Stimulated activated CD8-positive, alpha-beta memory T cell treated with anti-CD3 and anti-CD28 coated beads, Interleukin-7, amount 100 ng/mL, for 48 hours (primary cell): ENCODE measurements around the gene SNCG.
"Not testable (repeated sequence)": the region's sequence is repeated elsewhere in the genome, so short reads cannot be mapped to it uniquely, and the experiment has no call there.

Experiments used
- DNase-seq, 2 donors: peaks; one replicate each; pipeline ENCODE4 v3.0.0-alpha.2; 2020; ENCODE audit warnings: low read depth in 1 of 2; ENCODE audit errors: extremely low read depth in 1 of 2

SNCG gene

DNA sequence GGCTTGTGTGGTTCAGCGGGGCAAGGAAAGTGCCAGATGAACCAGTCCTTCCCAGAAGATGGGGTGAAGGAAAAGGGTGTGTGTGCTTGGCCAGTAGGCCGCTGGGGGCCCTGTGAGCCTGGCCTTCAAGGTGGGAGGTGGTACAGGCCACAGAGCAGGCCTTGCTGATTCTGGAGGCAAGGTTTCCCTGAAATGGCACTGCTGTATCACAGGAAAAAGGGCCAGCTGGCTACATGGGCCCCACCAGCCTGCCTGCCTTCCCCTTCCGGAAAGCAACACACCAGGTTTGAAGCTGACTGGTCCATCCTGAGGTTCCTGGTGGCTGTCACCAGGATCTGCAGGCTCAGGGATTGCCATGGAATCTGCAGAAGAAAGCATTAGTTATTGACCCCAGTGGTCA, 13.5 kb upstream of the SNCG start:
- no peak for DNase-seq

- DNase-seq: no peak
These were observed 12.8 kb upstream of the SNCG start for GRCh38 chr10:86945361-86946212.

GRCh38 chr10:86946213-86947155, 11.9 kb upstream of the SNCG start:
- no peak for DNase-seq

GRCh38 chr10:86947806-86948205, 10.6 kb upstream of the SNCG start:
- not testable (repeated sequence) for DNase-seq

GRCh38 chr10:86950349-86950748, 8.1 kb upstream of the SNCG start:
- DNase-seq: no peak

DNA sequence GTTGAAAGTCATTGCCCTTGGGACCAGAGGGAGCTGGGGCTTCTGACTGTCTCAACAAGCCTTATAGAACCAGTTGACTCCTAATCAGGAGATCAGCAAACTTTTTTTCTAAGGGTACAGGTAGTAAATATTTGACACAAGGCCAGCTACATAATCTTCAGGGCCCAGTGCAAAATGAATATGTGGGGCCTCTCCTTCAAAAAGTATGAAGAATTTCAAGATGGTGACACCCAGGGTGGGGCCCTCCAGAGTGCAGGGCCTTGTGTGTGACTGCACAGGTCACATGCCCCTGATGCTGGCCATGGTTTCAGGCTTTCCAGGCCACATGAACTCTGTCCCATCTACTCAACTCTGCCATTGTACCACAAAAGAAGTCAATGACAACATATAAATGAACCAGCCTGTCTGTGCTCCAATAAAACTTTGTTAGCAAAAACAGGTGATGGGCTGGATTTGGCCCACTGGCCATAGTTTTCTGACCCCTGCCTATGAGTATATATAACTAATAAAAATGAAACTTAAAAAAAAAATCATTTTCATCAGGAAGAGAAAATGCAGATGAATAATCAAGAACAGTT, 7.1 kb upstream of the SNCG start:
- DNase-seq: no peak

GRCh38 chr10:86952106-86952505, 6.3 kb upstream of the SNCG start:
- no peak for DNase-seq

DNA sequence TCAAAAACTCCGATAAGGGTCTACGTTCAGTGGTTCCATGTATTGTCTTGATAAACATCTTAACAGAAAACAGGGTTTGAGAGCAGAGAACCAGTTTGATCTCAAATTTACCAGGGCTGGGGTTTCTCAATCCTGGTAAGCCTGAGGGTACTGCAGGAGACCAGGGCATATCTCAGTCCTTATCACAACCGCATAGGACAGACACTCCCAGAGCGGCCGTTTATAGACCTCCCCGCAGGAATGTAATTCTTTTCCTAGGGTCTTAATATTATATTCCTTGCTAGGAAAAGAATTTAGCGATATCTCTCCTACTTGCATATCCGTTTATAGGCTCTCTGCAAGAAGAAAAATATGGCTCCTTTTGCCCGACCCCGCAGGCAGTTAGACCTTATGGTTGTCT, 5.7 kb upstream of the SNCG start:
- not testable (repeated sequence) for DNase-seq

DNA sequence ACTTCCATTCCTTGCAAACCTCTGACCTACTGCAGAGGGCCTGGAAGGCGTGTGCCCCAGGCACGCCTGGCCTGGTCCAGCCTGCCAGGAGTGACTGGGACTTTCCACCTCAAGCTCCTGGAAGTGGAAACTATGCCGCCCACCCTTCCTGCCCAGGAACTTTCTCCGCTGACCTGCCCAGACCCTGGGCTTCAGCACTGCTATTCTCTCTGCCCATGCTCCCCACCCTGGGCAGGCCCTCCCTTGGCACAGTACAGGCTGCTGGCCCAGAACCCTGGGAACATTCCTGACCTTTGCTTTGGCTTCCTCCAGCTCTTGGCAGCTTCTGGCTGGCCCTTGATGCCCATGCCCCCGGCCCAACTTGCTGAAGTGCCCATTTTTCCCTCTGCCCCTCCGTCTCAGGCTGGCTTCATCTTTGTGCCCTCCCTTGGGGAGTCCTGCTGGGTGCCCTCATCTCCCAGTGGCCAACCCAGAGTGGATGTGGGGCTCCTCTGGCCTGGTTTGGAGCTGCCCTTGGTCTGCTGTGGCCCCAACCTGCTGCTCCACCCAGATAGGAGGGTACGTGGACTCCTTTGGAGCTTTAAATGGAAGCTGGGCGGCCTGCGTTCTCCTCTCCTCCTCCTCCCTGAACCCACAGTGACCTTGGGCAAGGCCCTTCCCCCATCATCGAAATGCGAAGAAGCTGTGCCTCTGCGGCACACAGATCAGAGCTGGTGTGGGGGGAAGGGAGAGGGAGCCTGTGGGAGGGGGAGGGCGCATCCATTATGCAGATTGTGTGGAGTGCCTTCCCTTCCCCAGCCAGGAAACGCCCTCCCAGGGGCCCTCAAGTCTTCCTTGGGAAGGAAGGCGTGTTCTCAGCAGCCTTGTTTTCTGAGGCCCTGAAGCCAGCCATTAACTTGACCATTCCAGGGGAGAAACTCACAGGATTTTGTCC, 4.4 kb upstream of the SNCG start:
- no peak for DNase-seq

DNA sequence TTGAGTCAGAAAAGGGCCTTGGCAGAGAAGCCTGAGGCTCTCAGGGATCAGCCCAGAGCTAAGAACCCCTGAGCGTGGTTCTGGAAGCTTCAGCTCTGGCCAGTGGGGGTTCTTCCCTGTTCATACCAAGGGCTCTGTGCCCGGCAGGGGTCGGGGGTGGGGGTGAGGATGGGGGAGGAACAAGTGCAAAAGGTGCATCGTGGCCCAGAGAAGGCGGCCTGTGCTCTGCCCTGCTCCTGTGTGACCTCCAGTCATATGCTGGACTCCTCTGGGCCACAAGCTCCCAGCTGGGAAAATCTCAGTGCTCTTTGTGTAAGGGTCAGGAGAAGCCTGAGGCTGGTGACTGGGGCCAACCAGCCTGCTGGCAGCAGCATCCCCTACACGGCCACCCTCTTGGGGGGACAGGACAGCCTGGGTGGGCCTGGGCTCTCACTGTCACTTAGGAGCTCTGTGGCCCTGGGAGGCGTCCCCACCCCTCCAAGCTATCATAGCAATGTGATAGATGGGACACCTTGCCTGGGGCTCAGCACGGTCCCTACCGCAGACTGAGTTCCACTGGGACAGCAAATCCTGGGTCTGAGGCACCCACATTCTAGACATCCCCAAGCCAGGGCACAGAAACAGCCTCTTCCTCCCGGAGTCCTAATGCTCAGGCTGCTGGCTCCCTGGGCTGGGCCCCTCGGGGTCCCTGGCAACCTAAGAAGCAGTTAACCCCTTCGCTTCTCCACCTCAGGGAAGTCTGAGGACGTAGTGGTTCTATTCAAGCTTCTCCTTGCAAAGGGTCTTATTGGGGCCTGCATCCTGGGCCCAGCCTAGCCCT, 3.5 kb upstream of the SNCG start:
- DNase-seq: no peak

GRCh38 chr10:86955501-86956194, 2.8 kb upstream of the SNCG start:
- no peak for DNase-seq

DNA sequence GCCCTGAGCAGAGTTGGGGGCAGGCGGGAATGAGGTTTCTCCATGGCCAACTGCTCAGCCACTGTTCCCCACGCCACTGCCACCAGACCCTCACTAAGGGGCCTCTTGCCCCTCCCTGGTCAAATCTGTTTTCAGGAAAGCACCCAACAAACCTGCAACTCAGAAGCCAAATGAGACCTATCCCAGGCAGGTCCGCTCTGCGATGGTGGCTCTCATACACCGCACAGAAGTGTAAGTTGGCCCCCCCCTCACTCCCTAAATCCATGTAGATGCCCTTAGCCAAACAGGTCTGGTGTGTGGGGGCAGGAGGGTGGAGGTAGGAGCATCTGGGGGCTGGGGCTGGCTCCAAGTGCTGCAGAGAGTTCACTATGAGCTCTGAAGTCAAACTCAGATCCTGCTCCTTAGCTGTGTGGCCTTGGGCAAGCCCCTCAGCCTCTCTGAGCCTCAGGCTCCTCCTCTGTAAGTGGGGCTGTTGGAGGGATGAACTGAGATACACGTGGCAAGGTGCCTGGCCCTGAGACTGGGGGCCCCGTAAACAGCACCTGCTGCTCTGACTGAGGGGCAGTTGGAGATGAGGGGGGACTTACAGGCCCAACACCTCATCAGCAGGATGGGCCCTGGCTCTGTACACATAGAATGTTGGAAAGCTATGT, 2.1 kb upstream of the SNCG start:
- no peak for DNase-seq

GRCh38 chr10:86956848-86957448, 1.5 kb upstream of the SNCG start:
- DNase-seq: no peak

- no peak for DNase-seq
These were observed 806 bp upstream of the SNCG start, which contains the start of gene MMRN2 for GRCh38 chr10:86957471-86958115. MMRN2 (minus strand) TSS chr10:86957615; CDS start chr10:86957541, 74 bp downstream.

- DNase-seq: no peak
These were observed 720 bp downstream of the SNCG start for GRCh38 chr10:86958901-86959736.

GRCh38 chr10:86959737-86960002, 1.3 kb downstream of the SNCG start:
- no peak for DNase-seq
